Activated T-cell treated with anti-CD3 and anti-CD28 coated beads, Interleukin-2, amount 50 U/mL, for 4 hours (primary cell): ENCODE measurements around the gene BSN. TPM values are rescaled to one million over a fixed set of nuclear protein-coding genes. Genes with fewer than 3 reads are reported as not detected.
A peak's percentile ranks its signal among the peaks of the same experiment; 100 is the strongest.

Experiments
- ATAC-seq, 2 donors: fragments of 200-7000 bp; cut with Tn5 transposase; one replicate each; pipeline ENCODE4 v1.10.0; 2021
- DNase-seq: peaks from one replicate; pipeline ENCODE4 v3.0.0-alpha.2; 2020
- H3K27me3 Mint-ChIP-seq: one replicate; pipeline ENCODE4 v1.8.0; 2021; ENCODE audit warnings: low read depth, mixed read lengths
- H3K36me3 Mint-ChIP-seq: one replicate; pipeline ENCODE4 v1.8.0; 2022; ENCODE audit warnings: mixed read lengths; ENCODE audit not compliant: insufficient read depth
- H3K4me1 Mint-ChIP-seq: one replicate; pipeline ENCODE4 v1.8.0; 2021; ENCODE audit warnings: low read depth, mixed read lengths
- H3K4me3 Mint-ChIP-seq: one replicate; pipeline ENCODE4 v1.8.0; 2021; ENCODE audit warnings: mild to moderate bottlenecking, moderate library complexity, mixed read lengths
- H3K9me3 Mint-ChIP-seq: one replicate; pipeline ENCODE4 v1.8.0; 2021; ENCODE audit warnings: mixed read lengths
- total RNA-seq, 3 donors: library from RNA; stranded (reverse); gene quantifications; one replicate each; pipeline ENCODE4 v1.2.1, GENCODE V29; 2021

BSN gene
- total RNA-seq, 3 donors from 2014 or later = 0.30 to 0.86 (median 0.40) TPM

- H3K36me3 Mint-ChIP-seq = peaks cover 4% of the 10 kb centered on the region
- H3K9me3 Mint-ChIP-seq = no peaks in the 10 kb centered on the region
- peaks cover 8% of the 10 kb centered on the region for H3K4me1 Mint-ChIP-seq
- DNase-seq = no peak
- H3K4me3 Mint-ChIP-seq = no peak overlapping the region
- no peaks in the 10 kb centered on the region for H3K27me3 Mint-ChIP-seq
- no peak for ATAC-seq
These were observed 157.9 kb downstream of the BSN start for GRCh38 chr3:49712166-49712565.

- Mint-ChIP-seq H3K27me3 (no peaks in the 10 kb centered on the region), H3K4me3 (no peak overlapping the region), H3K4me1 (peaks cover 8% of the 10 kb centered on the region), H3K9me3 (no peaks in the 10 kb centered on the region), H3K36me3 (peaks cover 4% of the 10 kb centered on the region)
- ATAC-seq (peak in 1 of 2 donors; percentile 13), DNase-seq (no peak)
These were observed 158.5 kb downstream of the BSN start for GRCh38 chr3:49712631-49713317.

GRCh38 chr3:49713336-49714105 lies 159.2 kb downstream of the BSN start:
- Mint-ChIP-seq H3K4me1 (peaks cover 9% of the 10 kb centered on the region), H3K27me3 (no peaks in the 10 kb centered on the region), H3K9me3 (no peaks in the 10 kb centered on the region), H3K36me3 (peaks cover 1% of the 10 kb centered on the region), H3K4me3 (no peak overlapping the region)
- no peak for ATAC-seq
- no peak for DNase-seq

GRCh38 chr3:49714728-49715550 lies 160.7 kb downstream of the BSN start:
- ATAC-seq (no peak), DNase-seq (no peak)
- H3K27me3 Mint-ChIP-seq = no peaks in the 10 kb centered on the region
- peaks cover 20% of the 10 kb centered on the region for H3K4me1 Mint-ChIP-seq
- H3K36me3 Mint-ChIP-seq = no peaks in the 10 kb centered on the region
- H3K9me3 Mint-ChIP-seq = no peaks in the 10 kb centered on the region
- no peak overlapping the region for H3K4me3 Mint-ChIP-seq

- Mint-ChIP-seq H3K4me1 (peaks cover 22% of the 10 kb centered on the region), H3K36me3 (no peaks in the 10 kb centered on the region), H3K4me3 (no peak overlapping the region), H3K9me3 (no peaks in the 10 kb centered on the region), H3K27me3 (no peaks in the 10 kb centered on the region)
- ATAC-seq (no peak), DNase-seq (no peak)
These were observed 161.4 kb downstream of the BSN start for GRCh38 chr3:49715611-49716121.

- Mint-ChIP-seq H3K4me1 (peaks cover 24% of the 10 kb centered on the region), H3K4me3 (no peak overlapping the region), H3K9me3 (no peaks in the 10 kb centered on the region), H3K27me3 (no peaks in the 10 kb centered on the region), H3K36me3 (peaks cover 4% of the 10 kb centered on the region)
- ATAC-seq = no peak
- DNase-seq = no peak
These were observed 161.9 kb downstream of the BSN start for GRCh38 chr3:49716169-49716568.

- Mint-ChIP-seq H3K9me3 (no peaks in the 10 kb centered on the region), H3K36me3 (peaks cover 7% of the 10 kb centered on the region), H3K4me3 (no peak overlapping the region), H3K27me3 (no peaks in the 10 kb centered on the region), H3K4me1 (peaks cover 23% of the 10 kb centered on the region)
- no peak for DNase-seq
- ATAC-seq = no peak
These were observed 162.5 kb downstream of the BSN start for GRCh38 chr3:49716691-49717210.

- Mint-ChIP-seq H3K4me1 (peaks cover 26% of the 10 kb centered on the region), H3K4me3 (peak overlapping the region; percentile 35), H3K9me3 (no peaks in the 10 kb centered on the region), H3K27me3 (no peaks in the 10 kb centered on the region), H3K36me3 (peaks cover 9% of the 10 kb centered on the region)
- no peak for DNase-seq
- ATAC-seq = no peak
These were observed 163.1 kb downstream of the BSN start for GRCh38 chr3:49717211-49717958.

GRCh38 chr3:49717959-49718857 lies 163.9 kb downstream of the BSN start:
- peaks cover 12% of the 10 kb centered on the region for H3K36me3 Mint-ChIP-seq
- peak overlapping the region; percentile 82 for H3K4me3 Mint-ChIP-seq
- ATAC-seq = no peak
- no peaks in the 10 kb centered on the region for H3K9me3 Mint-ChIP-seq
- no peaks in the 10 kb centered on the region for H3K27me3 Mint-ChIP-seq
- no peak for DNase-seq
- H3K4me1 Mint-ChIP-seq = peaks cover 29% of the 10 kb centered on the region

GRCh38 chr3:49718858-49719213 lies 164.6 kb downstream of the BSN start:
- H3K9me3 Mint-ChIP-seq = no peaks in the 10 kb centered on the region
- H3K4me3 Mint-ChIP-seq = peak overlapping the region; percentile 82
- DNase-seq (no peak), ATAC-seq (no peak)
- H3K36me3 Mint-ChIP-seq = peaks cover 12% of the 10 kb centered on the region
- peaks cover 30% of the 10 kb centered on the region for H3K4me1 Mint-ChIP-seq
- no peaks in the 10 kb centered on the region for H3K27me3 Mint-ChIP-seq

- peak within 1 kb of the TSS; percentile 82 for H3K4me3 Mint-ChIP-seq
- H3K9me3 Mint-ChIP-seq = no peaks in the 10 kb centered on the region
- no peaks in the 10 kb centered on the region for H3K27me3 Mint-ChIP-seq
These were observed 165.1 kb downstream of the BSN start, which contains the start of gene AMIGO3 for GRCh38 chr3:49719214-49719884. Gene AMIGO3, minus strand, starts transcription at chr3:49719684. Its CDS starts 219 bp downstream, at chr3:49719465.

More at GRCh38 chr3:49719214-49719884, 165.1 kb downstream of the BSN start, which contains the start of gene AMIGO3:
- H3K4me1 Mint-ChIP-seq = peaks cover 30% of the 10 kb centered on the region
- peaks cover 12% of the 10 kb centered on the region for H3K36me3 Mint-ChIP-seq
- ATAC-seq = peak; percentile 65 to 69
- DNase-seq = peak; percentile 86
